SU-DHL-6 (cell line): ENCODE results near the gene TIPARP.
"Not testable (repeated sequence)": the region's sequence is repeated elsewhere in the genome, so short reads cannot be mapped to it uniquely, and the experiment has no call there.

Experiments
- H2AFZ ChIP-seq: fragments of 200-600 bp; sonication (generic); 2 replicates; pipeline ENCODE4 v1.6.1; 2014; ENCODE audit warnings: low read depth, mild to moderate bottlenecking, moderate library complexity, mixed read lengths, antibody characterized with exemption, low read length; ENCODE audit not compliant: severe bottlenecking
- H3F3A ChIP-seq: fragments of 200-600 bp; shearing (Covaris generic); 2 replicates; pipeline ENCODE4 v1.6.0; 2016; ENCODE audit warnings: antibody characterized with exemption, mild to moderate bottlenecking; ENCODE audit not compliant: insufficient read depth
- H3K27ac ChIP-seq: fragments of 200-600 bp; sonication (generic); 2 replicates; pipeline ENCODE4 v1.5.1; 2016; ENCODE audit warnings: low read depth, mild to moderate bottlenecking, low read length, moderate library complexity, mixed read lengths
- H3K27me3 ChIP-seq: fragments of 200-600 bp; sonication (generic), shearing (Covaris generic); 2 replicates; pipeline ENCODE4 v1.6.0; 2014; ENCODE audit warnings: mild to moderate bottlenecking, low read length
- H3K36me3 ChIP-seq: fragments of 200-600 bp; sonication (generic); 2 replicates; pipeline ENCODE4 v1.6.1; 2014; ENCODE audit warnings: mild to moderate bottlenecking, low read length, mixed read lengths
- H3K4me2 ChIP-seq: fragments of 300-600, 200-600 bp; shearing (Covaris generic), sonication (generic); 2 replicates; pipeline ENCODE4 v1.6.0; 2014; ENCODE audit warnings: low read length, low read depth, mild to moderate bottlenecking; ENCODE audit not compliant: poor library complexity, severe bottlenecking
- H3K4me3 ChIP-seq: fragments of 200-600 bp; sonication (generic); 2 replicates; pipeline ENCODE4 v1.5.1; 2014; ENCODE audit warnings: antibody characterized with exemption, low read length, mild to moderate bottlenecking, mixed read lengths; ENCODE audit not compliant: insufficient read depth, poor library complexity, severe bottlenecking
- H3K79me2 ChIP-seq: fragments of 200-600 bp; sonication (generic); 2 replicates; pipeline ENCODE4 v1.6.1; 2014; ENCODE audit warnings: mild to moderate bottlenecking, low read length, moderate library complexity; ENCODE audit not compliant: insufficient read depth
- H3K9ac ChIP-seq: fragments of 200-600 bp; sonication (generic); 2 replicates; pipeline ENCODE4 v1.7.0; 2014; ENCODE audit warnings: mild to moderate bottlenecking, low read length
- H3K9me2 ChIP-seq: fragments of 200-600 bp; sonication (generic); replicated peaks from 2 replicates; pipeline ENCODE4 v1.6.1; 2014; ENCODE audit warnings: low read length; ENCODE audit not compliant: insufficient read depth
- H3K9me3 ChIP-seq: fragments of 200-600 bp; sonication (generic); 2 replicates; pipeline ENCODE4 v1.6.1; 2014; ENCODE audit warnings: low read length, mixed read lengths; ENCODE audit not compliant: insufficient read depth
- H4K20me1 ChIP-seq: fragments of 200-600 bp; sonication (generic); 2 replicates; pipeline ENCODE4 v1.6.1; 2014; ENCODE audit warnings: low read depth, mild to moderate bottlenecking, antibody characterized with exemption, low read length, moderate library complexity, mixed read lengths
- EZH2phosphoT487 ChIP-seq: fragments of 200-600 bp; sonication (generic), shearing (Covaris generic); conservative IDR thresholded peaks from 2 replicates; pipeline ENCODE4 v1.6.1; 2018; ENCODE audit warnings: mild to moderate bottlenecking, antibody characterized with exemption, low read length, moderate library complexity, mixed read lengths
- TF ChIP-seq, protein P1 (sequence below): fragments of 200-600 bp; sonication (generic); IDR thresholded peaks from one replicate; pipeline ENCODE4 v1.5.1; 2017; ENCODE audit warnings: antibody characterized with exemption, mild to moderate bottlenecking, low read length, moderate library complexity; ENCODE audit not compliant: insufficient read depth, poor library complexity, severe bottlenecking

The TIPARP gene

DNA sequence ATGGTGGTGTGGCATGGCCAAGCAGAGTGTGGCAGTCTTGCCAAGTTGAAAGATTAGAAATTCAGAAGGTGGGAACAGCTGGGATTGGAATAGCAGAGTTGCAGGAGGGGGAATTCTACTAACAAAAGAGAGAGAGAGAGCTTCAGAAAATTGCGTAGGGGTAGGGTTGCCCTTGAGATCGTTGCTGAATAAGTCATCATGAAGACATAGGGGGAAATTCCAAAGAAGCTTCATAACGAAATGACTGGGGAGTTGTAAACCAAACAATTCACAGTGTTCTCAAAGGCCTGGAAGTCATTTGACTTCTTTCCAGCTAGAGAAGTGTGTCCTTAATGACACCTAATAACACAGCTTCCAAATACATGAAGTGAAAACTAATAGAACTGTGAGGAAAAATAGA lies 26.3 kb upstream of the TIPARP start:
- H3K27ac ChIP-seq = no peak overlapping the region
- no peaks in the 10 kb centered on the region for H3K27me3 ChIP-seq
- H2AFZ ChIP-seq = no peak overlapping the region
- no peaks in the 10 kb centered on the region for H3K36me3 ChIP-seq
- no peaks in the 10 kb centered on the region for H3K9me3 ChIP-seq
- H3F3A ChIP-seq = no peaks in the 10 kb centered on the region
- no peak overlapping the region for H3K4me3 ChIP-seq
- TF ChIP-seq, protein P1, sequence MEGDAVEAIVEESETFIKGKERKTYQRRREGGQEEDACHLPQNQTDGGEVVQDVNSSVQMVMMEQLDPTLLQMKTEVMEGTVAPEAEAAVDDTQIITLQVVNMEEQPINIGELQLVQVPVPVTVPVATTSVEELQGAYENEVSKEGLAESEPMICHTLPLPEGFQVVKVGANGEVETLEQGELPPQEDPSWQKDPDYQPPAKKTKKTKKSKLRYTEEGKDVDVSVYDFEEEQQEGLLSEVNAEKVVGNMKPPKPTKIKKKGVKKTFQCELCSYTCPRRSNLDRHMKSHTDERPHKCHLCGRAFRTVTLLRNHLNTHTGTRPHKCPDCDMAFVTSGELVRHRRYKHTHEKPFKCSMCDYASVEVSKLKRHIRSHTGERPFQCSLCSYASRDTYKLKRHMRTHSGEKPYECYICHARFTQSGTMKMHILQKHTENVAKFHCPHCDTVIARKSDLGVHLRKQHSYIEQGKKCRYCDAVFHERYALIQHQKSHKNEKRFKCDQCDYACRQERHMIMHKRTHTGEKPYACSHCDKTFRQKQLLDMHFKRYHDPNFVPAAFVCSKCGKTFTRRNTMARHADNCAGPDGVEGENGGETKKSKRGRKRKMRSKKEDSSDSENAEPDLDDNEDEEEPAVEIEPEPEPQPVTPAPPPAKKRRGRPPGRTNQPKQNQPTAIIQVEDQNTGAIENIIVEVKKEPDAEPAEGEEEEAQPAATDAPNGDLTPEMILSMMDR = no peak
- TF ChIP-seq EZH2phosphoT487 = no peak
- H3K9ac ChIP-seq = no peak overlapping the region
- no peaks in the 10 kb centered on the region for H3K9me2 ChIP-seq
- H3K79me2 ChIP-seq = no peaks in the 10 kb centered on the region
- H4K20me1 ChIP-seq = no peaks in the 10 kb centered on the region
- no peak overlapping the region for H3K4me2 ChIP-seq

DNA sequence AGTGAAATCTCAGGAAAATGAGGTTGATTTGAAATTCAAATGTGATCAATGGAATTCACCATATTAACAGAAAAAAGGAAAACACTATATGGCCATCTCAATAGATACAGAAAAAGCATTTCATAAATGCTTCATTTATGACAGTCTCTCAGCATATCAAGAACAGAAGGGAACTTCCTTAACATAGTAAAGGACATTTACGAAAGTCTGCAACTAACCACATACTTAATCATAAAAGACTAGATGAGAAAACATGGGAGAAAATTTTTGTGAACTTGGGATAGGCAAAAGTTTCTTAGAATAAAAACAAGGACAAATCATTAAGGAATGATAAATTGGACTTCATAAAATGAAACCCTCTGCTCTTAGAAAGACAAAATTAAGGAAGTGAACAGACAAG lies 24.7 kb upstream of the TIPARP start:
- Histone ChIP-seq H3K27ac (no peak overlapping the region), H3K36me3 (no peaks in the 10 kb centered on the region), H3K9me3 (no peaks in the 10 kb centered on the region), H3K4me2 (no peak overlapping the region), H4K20me1 (no peaks in the 10 kb centered on the region), H3K27me3 (no peaks in the 10 kb centered on the region), H2AFZ (no peak overlapping the region), H3K9me2 (no peaks in the 10 kb centered on the region), H3K4me3 (no peak overlapping the region), H3F3A (no peaks in the 10 kb centered on the region), H3K79me2 (no peaks in the 10 kb centered on the region), H3K9ac (no peak overlapping the region)
- no peak for TF ChIP-seq EZH2phosphoT487
- TF ChIP-seq, protein P1 = no peak

DNA sequence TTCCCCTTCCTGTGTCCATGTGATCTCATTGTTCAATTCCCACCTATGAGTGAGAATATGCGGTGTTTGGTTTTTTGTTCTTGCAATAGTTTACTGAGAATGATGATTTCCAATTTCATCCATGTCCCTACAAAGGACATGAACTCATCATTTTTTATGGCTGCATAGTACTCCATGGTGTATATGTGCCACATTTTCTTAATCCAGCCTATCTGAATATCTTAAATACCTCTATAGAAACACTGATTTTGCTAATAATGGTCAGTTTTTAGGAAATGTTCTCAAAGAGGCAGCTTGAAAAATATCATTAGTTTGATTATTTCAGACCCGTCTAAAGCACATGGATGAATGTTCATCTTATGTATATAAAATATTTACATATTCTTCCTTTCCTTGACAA lies 21.7 kb upstream of the TIPARP start:
- not testable (repeated sequence) for H3K79me2 ChIP-seq, H2AFZ ChIP-seq, H3K4me3 ChIP-seq, H3K27ac ChIP-seq, H3K9me2 ChIP-seq, H4K20me1 ChIP-seq, H3K4me2 ChIP-seq, H3F3A ChIP-seq, H3K9ac ChIP-seq, H3K27me3 ChIP-seq, H3K9me3 ChIP-seq, H3K36me3 ChIP-seq

DNA sequence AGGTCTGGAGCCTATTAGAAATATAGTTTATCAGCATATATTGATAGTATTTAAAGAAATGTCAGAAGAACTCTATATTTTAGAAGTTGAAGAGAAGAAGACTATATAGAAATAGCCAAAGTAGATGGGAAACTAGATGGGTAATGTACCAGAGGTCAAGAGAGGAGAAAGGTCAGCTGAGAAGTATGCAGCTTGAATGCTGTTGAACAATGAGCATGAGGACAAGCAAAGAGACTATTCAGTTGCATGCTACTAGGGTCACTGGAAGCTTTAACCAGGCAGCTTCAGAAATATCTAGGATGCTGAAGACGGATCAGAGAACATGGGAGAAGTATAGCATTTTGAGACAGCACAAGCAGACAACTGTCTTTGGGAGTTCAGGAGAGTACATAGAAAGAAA lies 19.6 kb upstream of the TIPARP start:
- no peaks in the 10 kb centered on the region for H3K36me3 ChIP-seq
- H3K9me3 ChIP-seq = no peaks in the 10 kb centered on the region
- TF ChIP-seq, protein P1 = no peak
- no peaks in the 10 kb centered on the region for H4K20me1 ChIP-seq
- H3K9me2 ChIP-seq = no peaks in the 10 kb centered on the region
- no peak overlapping the region for H3K4me2 ChIP-seq
- no peak overlapping the region for H3K27ac ChIP-seq
- no peaks in the 10 kb centered on the region for H3F3A ChIP-seq
- no peak overlapping the region for H3K4me3 ChIP-seq
- no peak overlapping the region for H3K9ac ChIP-seq
- no peak overlapping the region for H2AFZ ChIP-seq
- no peaks in the 10 kb centered on the region for H3K27me3 ChIP-seq
- no peaks in the 10 kb centered on the region for H3K79me2 ChIP-seq
